GM18870 (cell line): ENCODE results near the gene KCND1.
A peak's percentile ranks its signal among the peaks of the same experiment; 100 is the strongest.
"Not testable (repeated sequence)": the region's sequence is repeated elsewhere in the genome, so short reads cannot be mapped to it uniquely, and the experiment has no call there.

ENCODE experiments used
- ATAC-seq: cut with Tn5 transposase; IDR thresholded peaks from one replicate; pipeline ENCODE4 v1.9.1; 2021; ENCODE audit warnings: moderate library complexity; ENCODE audit not compliant: unreplicated experiment

The KCND1 gene

GRCh38 chrX:48971249-48972219 is at the start of gene KCND1:
Gene KCND1 (minus strand): TSS chrX:48971844. CDS start chrX:48970271, 1,573 bp downstream.
- ATAC-seq, result no peak

DNA sequence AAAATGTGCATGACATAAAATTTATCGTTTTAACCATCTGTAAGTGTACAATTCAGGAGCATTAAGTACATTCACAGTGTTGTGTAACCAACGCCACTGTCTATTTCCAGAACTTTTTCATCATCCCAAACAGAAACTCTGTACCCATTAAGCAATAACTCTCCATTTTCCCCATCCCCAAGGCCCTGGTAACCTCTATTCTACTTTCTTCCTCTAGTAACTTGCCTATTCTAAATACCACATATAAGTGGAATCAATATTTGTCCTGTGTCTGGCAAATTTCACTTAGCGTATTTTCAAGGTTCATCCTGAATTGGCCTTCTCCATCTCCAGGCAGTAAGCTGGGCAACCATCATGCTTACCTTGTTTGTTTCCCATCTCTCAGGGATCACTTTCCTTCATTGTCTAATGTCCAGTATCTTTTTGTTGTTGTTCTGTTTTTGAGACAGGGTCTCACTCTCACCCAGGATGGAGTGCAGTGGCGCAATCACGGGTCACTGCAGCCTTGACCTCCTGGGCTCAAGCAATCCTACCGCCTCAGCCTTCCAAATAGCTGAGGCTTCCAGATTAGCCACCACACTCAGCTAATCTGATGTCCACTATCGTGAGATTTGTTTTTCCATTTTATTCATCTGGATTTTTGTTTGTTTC is 48.1 kb upstream of the KCND1 start:
- no peak for ATAC-seq

- no peak for ATAC-seq
Observed at GRCh38 chrX:49019050-49019449, 47.4 kb upstream of the KCND1 start.

- no peak for ATAC-seq
Observed at GRCh38 chrX:49003696-49004095, 32.1 kb upstream of the KCND1 start.

DNA sequence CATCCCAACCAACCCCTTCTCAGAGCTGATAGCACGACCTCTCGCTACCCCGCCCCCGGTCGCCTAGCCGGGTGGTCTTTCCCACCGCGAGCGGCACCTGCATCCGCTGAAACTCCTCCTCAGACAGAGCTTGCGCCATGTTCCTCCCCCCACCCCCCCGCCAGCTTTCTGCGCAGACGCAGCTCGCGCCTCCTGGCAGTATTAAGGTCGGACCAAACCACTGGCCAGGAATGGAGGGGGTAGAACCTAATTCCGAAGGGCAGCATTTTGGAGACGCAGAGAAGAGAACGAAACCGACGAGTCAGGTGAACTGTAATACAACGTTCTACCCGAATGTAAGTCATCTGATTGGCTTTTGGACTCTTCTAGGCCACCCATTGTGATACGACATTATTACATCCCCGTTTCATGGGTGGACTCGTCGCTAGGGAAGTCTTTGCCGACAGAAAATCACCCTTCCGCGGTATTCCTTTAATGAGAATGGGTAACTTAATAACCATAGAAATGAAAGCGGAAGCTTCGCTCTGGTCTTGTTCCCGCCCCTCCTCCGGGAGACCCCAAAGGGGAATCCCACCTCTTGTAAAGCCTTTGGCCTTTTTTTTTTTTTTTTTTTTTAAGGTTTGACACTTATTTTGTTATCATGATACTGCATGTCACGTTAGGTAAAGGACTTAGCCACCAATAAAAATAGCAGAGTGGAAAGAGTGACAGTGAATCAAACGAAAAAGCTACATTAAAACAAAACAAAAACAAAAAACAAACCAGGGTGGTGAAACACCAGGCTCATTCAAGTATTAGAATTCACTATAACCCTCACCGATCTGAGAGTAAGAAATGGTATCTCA is 30.7 kb upstream of the KCND1 start, which contains the start of gene GRIPAP1:
Gene GRIPAP1 (minus strand): TSS at position 174 of the 845 bp plus-strand sequence. CDS start 35 bp downstream, at position 139.
- peak; percentile 73 for ATAC-seq

DNA sequence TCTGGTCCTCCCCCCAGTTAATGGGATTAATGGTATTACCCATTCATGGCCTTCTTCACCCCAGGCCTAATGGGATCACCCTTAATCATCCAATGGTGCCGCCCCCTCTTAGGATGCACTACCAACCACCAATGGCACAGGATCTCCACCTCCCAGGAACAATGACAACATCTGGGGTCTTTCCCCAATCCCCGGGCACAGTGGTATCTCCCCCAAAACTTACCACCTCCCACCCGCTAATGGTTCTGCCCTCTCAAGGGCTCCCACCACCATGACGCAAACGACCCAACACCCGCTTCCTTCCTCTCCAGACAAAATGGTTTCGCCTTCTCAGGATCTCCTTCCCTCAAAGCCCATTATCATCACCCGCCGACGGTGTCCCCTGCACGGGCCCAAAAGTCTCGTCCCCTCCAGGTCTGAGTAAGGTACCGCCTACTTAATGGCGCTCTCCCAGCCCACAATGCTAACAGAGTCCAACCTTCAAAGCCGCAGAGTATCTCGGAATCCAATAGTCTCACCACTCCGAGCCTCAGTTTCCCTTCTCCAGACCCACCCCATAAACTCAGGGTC is 30.0 kb upstream of the KCND1 start:
- peak; percentile 20 for ATAC-seq

GRCh38 chrX:49000636-49001035 is 29.0 kb upstream of the KCND1 start:
- no peak for ATAC-seq

DNA sequence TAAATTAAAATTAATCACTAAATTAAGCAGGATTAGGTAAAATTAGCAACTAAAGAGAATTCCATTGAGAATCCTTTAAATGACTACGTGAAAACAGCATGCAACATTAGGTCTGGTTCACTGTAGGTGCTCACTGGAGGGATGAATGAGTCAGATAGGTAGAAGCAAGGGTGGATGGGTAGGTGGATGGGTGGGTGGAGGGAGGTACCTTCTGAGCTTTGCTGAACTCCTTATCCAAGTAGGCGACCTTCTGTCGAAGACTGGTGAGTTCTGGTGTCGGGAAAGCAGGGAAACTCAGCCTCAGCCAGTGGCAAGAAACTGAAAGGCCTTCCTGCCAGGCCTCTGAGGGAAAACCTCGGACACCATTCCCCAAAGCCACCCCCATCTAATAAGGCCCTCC is 27.4 kb upstream of the KCND1 start:
- ATAC-seq, result no peak

- ATAC-seq, result no peak
Observed at GRCh38 chrX:48998391-48998790, 26.7 kb upstream of the KCND1 start.

DNA sequence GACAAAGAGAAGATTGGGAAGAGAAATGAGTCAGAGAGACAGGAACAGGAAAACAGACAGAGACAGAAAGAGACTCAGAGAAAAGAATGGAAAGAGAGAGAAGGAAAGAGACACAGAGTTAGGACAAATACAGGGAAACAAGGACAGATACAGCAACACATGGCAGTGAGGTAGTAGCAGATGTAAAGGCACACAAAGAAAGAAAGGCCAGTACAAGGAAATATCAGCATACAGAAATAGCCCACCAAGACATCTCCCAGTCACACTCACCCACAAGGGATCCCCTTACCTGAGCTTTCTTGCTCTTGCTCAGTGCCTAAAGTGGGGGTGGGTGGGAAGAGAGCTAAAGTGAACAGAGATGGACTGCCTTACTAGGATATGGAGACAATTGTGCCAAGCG is 26.2 kb upstream of the KCND1 start:
- no peak for ATAC-seq

- no peak for ATAC-seq
Observed at GRCh38 chrX:48997455-48997854, 25.8 kb upstream of the KCND1 start.

DNA sequence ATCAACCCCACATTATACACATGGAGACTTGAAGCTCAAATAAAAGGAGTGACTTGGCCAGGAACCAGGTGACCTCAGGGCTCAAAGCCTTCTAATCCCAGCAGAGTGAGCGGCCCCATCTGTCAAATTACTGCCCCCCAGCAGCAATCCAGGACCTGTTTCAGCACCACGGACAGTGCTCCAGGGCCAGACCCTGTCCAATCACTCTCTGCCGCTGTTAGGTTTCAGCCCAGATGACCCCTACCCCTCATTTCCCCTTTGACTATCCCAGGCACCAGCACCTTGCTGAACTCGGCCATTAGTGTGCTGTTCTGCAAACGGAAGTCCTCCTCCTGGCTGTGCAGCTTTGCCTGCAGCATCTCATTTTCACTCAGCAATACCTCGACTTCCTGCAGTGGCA is 25.3 kb upstream of the KCND1 start:
- ATAC-seq, result no peak

- no peak for ATAC-seq
Observed at GRCh38 chrX:48992341-48992740, 20.7 kb upstream of the KCND1 start.

GRCh38 chrX:48989483-48989882 is 17.8 kb upstream of the KCND1 start:
- ATAC-seq, result no peak

GRCh38 chrX:48983896-48984295 is 12.3 kb upstream of the KCND1 start:
- ATAC-seq, result no peak

- no peak for ATAC-seq
Observed at GRCh38 chrX:48983081-48983480, 11.4 kb upstream of the KCND1 start.

- no peak for ATAC-seq
Observed at GRCh38 chrX:48981178-48981577, 9.5 kb upstream of the KCND1 start.

DNA sequence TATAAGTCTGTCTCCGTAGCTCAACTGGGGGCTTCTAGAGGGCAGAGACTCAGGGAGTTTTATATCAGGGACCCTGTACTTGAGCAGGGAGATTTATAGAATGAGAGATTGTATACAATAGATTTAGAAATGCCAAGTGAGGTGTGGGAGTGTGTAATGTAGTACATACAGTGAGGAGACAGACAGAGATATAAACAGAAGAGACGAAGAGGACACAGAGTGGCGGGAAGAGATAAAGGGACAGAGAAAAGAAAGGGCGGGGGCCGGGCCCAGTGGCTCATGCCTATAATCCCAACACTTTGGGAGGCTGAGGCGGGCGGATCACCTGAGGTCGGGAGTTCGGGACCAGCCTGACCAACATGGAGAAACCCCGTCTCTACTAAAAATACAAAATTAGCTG is 8.7 kb upstream of the KCND1 start:
- ATAC-seq, result not testable (repeated sequence)

- ATAC-seq, result no peak
Observed at GRCh38 chrX:48978226-48978625, 6.6 kb upstream of the KCND1 start.

DNA sequence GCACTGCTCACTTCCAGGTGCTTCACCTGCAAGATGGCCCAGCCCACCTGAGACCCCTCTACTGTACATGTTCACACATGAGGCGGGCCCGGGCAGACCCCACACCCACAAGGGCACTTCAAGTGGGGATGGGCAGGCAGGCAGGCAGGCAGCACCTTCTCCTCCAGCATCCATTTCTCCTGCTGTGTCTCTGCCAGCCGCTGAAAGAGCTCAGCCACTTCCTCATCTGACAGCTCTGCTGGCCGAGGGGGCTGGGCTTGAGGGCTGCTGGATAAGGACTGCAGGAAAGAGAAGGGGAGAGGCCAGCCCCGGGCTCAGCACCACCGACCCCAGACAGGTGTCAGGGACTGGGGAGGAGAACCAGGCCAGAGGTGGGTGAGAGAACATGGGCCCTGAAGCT is 4.4 kb upstream of the KCND1 start:
- ATAC-seq, result no peak

DNA sequence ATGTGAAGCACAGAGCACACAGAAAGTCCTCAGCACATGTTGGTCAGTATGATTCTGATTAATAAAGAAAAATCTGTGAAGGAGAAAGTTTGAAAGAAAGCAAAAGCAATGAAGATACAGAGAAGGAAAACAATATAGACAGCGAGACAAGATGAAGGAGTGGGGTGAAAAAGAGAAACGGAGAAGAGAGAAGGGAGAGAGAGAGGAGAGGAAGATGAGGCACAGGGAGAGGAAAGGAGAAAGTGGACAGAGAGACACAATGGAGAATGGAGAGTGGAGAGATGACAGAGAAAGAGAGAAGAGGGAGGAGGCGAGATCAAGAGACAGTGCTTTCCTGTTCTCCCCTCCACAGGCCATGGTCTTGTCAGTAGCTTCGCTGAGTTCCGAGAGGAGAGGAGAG is 3.9 kb upstream of the KCND1 start:
- no peak for ATAC-seq
